HEK293 (cell line): ENCODE data around the gene NMNAT3.

Source experiments
- CTCF ChIA-PET: fragments of 350-600 bp; formaldehyde crosslinking; extraction: SDS; loops from one replicate; lab custom pipeline; 2021; ENCODE audit warnings: antibody characterized with exemption; lab: Yijun Ruan, JAX
- POLR2A ChIA-PET: fragments of 300-600 bp; formaldehyde crosslinking; extraction: SDS; loops from one replicate; lab custom pipeline; 2020; ENCODE audit warnings: antibody characterized with exemption, inconsistent platforms; lab: Yijun Ruan, JAX
- H3K27ac ChIP-seq: fragments of 200-500 bp; sonication (Bioruptor generic); 2 replicates; pipeline ENCODE4 v1.5.1; 2014; ENCODE audit warnings: low read depth, low read length, control low read depth, inconsistent platforms; ENCODE audit errors: extremely low read depth
- H3K36me3 ChIP-seq, 2 experiments: fragments of 200-500 bp in 1 of 2; sonication (Bioruptor generic) in 1 of 2; 1 replicate in 1 of 2; 2 replicates in 1 of 2; pipeline ENCODE4 v1.5.1; 2014 to 2017; ENCODE audit warnings: inconsistent platforms in 2 of 2, low read length in 2 of 2; ENCODE audit not compliant: control insufficient read depth in 2 of 2, insufficient read depth in 1 of 2
- H3K4me1 ChIP-seq: fragments of 200-500 bp; sonication (Bioruptor generic); 2 replicates; pipeline ENCODE4 v1.5.1; 2014; ENCODE audit warnings: mild to moderate bottlenecking, low read length, inconsistent platforms; ENCODE audit not compliant: control insufficient read depth, insufficient read depth
- H3K4me3 ChIP-seq: 2 replicates; pipeline ENCODE4 v1.5.1; 2011; ENCODE audit warnings: low read depth, mild to moderate bottlenecking, control low read depth, low read length, moderate library complexity
- H3K9me3 ChIP-seq: fragments of 200-500 bp; sonication (Bioruptor generic); 2 replicates; pipeline ENCODE4 v1.5.1; 2014; ENCODE audit warnings: low read depth, low read length, inconsistent platforms; ENCODE audit not compliant: control insufficient read depth, insufficient read depth
- KLF7 ChIP-seq: fragments of 450-650 bp; formaldehyde crosslinking; IDR thresholded peaks from 2 replicates; pipeline ENCODE4 v1.5.1; 2016; ENCODE audit warnings: missing biosample characterization, missing genetic modification characterization, borderline replicate concordance
- PRDM1 ChIP-seq: fragments of 450-650 bp; formaldehyde crosslinking; IDR thresholded peaks from 2 replicates; pipeline ENCODE4; 2016; ENCODE audit warnings: missing biosample characterization, missing genetic modification characterization
- PRDM10 ChIP-seq: fragments of 450-650 bp; formaldehyde crosslinking; IDR thresholded peaks from 2 replicates; pipeline ENCODE4 v1.5.1; 2016; ENCODE audit warnings: missing biosample characterization, missing genetic modification characterization
- YY1 ChIP-seq: fragments of 450-650 bp; formaldehyde crosslinking; IDR thresholded peaks from 2 replicates; pipeline ENCODE4 v1.5.1; 2018; ENCODE audit warnings: missing biosample characterization, missing genetic modification characterization
- ZBTB26 ChIP-seq: fragments of 450-650 bp; formaldehyde crosslinking; optimal IDR thresholded peaks from 2 replicates; pipeline ENCODE3; 2016; ENCODE audit warnings: missing biosample characterization, mild to moderate bottlenecking, missing genetic modification characterization
- ZNF132 ChIP-seq: fragments of 450-650 bp; formaldehyde crosslinking; IDR thresholded peaks from 2 replicates; pipeline ENCODE4 v1.5.1; 2017; ENCODE audit warnings: missing biosample characterization, missing genetic modification characterization, borderline replicate concordance
- ZNF169 ChIP-seq: fragments of 450-650 bp; formaldehyde crosslinking; IDR thresholded peaks from 2 replicates; pipeline ENCODE4 v1.5.1; 2016; ENCODE audit warnings: missing biosample characterization, missing genetic modification characterization
- ZNF184 ChIP-seq: fragments of 450-650 bp; IDR thresholded peaks from 2 replicates; pipeline ENCODE4 v1.5.1; 2018; ENCODE audit warnings: missing biosample characterization, mild to moderate bottlenecking, missing genetic modification characterization
- ZNF366 ChIP-seq: fragments of 450-650 bp; formaldehyde crosslinking; conservative IDR thresholded peaks from 2 replicates; pipeline ENCODE4 v1.5.1; 2016; ENCODE audit warnings: missing biosample characterization, missing genetic modification characterization
- ZNF596 ChIP-seq: fragments of 450-650 bp; IDR thresholded peaks from 2 replicates; pipeline ENCODE4 v1.5.0; 2018; ENCODE audit warnings: missing biosample characterization, mild to moderate bottlenecking, missing genetic modification characterization, moderate library complexity
- ZSCAN30 ChIP-seq: fragments of 450-650 bp; IDR thresholded peaks from 2 replicates; pipeline ENCODE4 v1.5.1; 2018; ENCODE audit warnings: missing biosample characterization, mild to moderate bottlenecking, missing genetic modification characterization, moderate library complexity
- TF ChIP-seq, protein P1 (sequence below): fragments of 450-650 bp; IDR thresholded peaks from 2 replicates; pipeline ENCODE4 v1.5.1; 2018; ENCODE audit warnings: missing biosample characterization, mild to moderate bottlenecking, missing genetic modification characterization
- TF ChIP-seq, protein P2 (sequence below): fragments of 450-650 bp; formaldehyde crosslinking; IDR thresholded peaks from 2 replicates; pipeline ENCODE4 v1.5.1; 2017; ENCODE audit warnings: missing biosample characterization, missing genetic modification characterization

The NMNAT3 gene

GRCh38 chr3:139555249-139555648 is 122.5 kb downstream of the NMNAT3 start:
- CTCF ChIA-PET = no interaction called here
- no peaks in the 10 kb centered on the region for H3K9me3 ChIP-seq
- TF ChIP-seq, protein P1, sequence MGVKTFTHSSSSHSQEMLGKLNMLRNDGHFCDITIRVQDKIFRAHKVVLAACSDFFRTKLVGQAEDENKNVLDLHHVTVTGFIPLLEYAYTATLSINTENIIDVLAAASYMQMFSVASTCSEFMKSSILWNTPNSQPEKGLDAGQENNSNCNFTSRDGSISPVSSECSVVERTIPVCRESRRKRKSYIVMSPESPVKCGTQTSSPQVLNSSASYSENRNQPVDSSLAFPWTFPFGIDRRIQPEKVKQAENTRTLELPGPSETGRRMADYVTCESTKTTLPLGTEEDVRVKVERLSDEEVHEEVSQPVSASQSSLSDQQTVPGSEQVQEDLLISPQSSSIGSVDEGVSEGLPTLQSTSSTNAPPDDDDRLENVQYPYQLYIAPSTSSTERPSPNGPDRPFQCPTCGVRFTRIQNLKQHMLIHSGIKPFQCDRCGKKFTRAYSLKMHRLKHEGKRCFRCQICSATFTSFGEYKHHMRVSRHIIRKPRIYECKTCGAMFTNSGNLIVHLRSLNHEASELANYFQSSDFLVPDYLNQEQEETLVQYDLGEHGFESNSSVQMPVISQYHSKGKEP = peak; percentile 58
- TF ChIP-seq, protein P2, sequence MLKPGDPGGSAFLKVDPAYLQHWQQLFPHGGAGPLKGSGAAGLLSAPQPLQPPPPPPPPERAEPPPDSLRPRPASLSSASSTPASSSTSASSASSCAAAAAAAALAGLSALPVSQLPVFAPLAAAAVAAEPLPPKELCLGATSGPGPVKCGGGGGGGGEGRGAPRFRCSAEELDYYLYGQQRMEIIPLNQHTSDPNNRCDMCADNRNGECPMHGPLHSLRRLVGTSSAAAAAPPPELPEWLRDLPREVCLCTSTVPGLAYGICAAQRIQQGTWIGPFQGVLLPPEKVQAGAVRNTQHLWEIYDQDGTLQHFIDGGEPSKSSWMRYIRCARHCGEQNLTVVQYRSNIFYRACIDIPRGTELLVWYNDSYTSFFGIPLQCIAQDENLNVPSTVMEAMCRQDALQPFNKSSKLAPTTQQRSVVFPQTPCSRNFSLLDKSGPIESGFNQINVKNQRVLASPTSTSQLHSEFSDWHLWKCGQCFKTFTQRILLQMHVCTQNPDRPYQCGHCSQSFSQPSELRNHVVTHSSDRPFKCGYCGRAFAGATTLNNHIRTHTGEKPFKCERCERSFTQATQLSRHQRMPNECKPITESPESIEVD (tag by site-specific recombination) = peak; percentile 72
- TF ChIP-seq ZBTB26 (no peak), ZNF184 (tag by site-specific recombination) (no peak)

GRCh38 chr3:139554628-139555027 is 123.1 kb downstream of the NMNAT3 start:
- CTCF ChIA-PET = no interaction called here

More at GRCh38 chr3:139555249-139555648, 122.5 kb downstream of the NMNAT3 start:
- H3K4me1 ChIP-seq = peaks cover 7% of the 10 kb centered on the region; the same call in 1 of the 2 replicates
- no peaks in the 10 kb centered on the region for H3K36me3 ChIP-seq
- no peak overlapping the region for H3K4me3 ChIP-seq
- POLR2A ChIA-PET = no interaction called here
- H3K27ac ChIP-seq = no peak overlapping the region

More at GRCh38 chr3:139554628-139555027, 123.1 kb downstream of the NMNAT3 start:
- no peak overlapping the region for H3K27ac ChIP-seq
- H3K4me1 ChIP-seq = peaks cover 7% of the 10 kb centered on the region; the same call in 1 of the 2 replicates
- no peaks in the 10 kb centered on the region for H3K9me3 ChIP-seq
- TF ChIP-seq PRDM10 (tag by site-specific recombination) = 0 out of 2 replicates have a peak, but pooled peaks have one; percentile 10
- peak; percentile 96 for TF ChIP-seq ZNF169
- TF ChIP-seq ZNF132 (tag by site-specific recombination) = no peak
- TF ChIP-seq YY1 (tag by site-specific recombination) = no peak
- no peak for TF ChIP-seq ZSCAN30 (tag by site-specific recombination)
- no peak for TF ChIP-seq KLF7 (tag by site-specific recombination)
- peak; percentile 68 for TF ChIP-seq ZNF366 (tag by site-specific recombination)
- TF ChIP-seq ZNF596 (tag by site-specific recombination) = peak; percentile 63
- peak; percentile 72 for TF ChIP-seq PRDM1 (tag by site-specific recombination)
- TF ChIP-seq, all 188 proteins: peak for 5
- Histone ChIP-seq H3K36me3 (no peaks in the 10 kb centered on the region), H3K4me3 (no peak overlapping the region)
- POLR2A ChIA-PET = no interaction called here
